Small intestine (tissue), 16 donors: Measurements from ENCODE around the gene ZNF625. TPM values are rescaled to one million over a fixed set of nuclear protein-coding genes. Genes with fewer than 3 reads are reported as not detected.

ENCODE experiments used
- DNase-seq, 2 donors: peaks; one replicate each; pipeline versions ENCODE4 v3.0.0 to v3.0.0-alpha.2; 2013
- FAIRE-seq: peaks from 2 replicates; lab custom pipeline; 2012; peaks lifted over from hg19 to GRCh38; lab: Jason Lieb, UNC
- H3K27ac ChIP-seq, 3 donors: one replicate each; pipeline ENCODE4 v1.5.1; 2013; ENCODE audit warnings: low read length in 2 of 3, mild to moderate bottlenecking in 2 of 3, control low read depth in 1 of 3, inconsistent platforms in 1 of 3, low read depth in 1 of 3, moderate library complexity in 1 of 3
- H3K27me3 ChIP-seq, 3 donors: one replicate each; pipeline ENCODE4 v1.6.1; 2013; ENCODE audit warnings: low read length in 3 of 3, inconsistent platforms in 1 of 3; ENCODE audit not compliant: control insufficient read depth in 3 of 3, insufficient read depth in 3 of 3
- H3K36me3 ChIP-seq, 3 donors: one replicate each; pipeline ENCODE4 v1.6.1; 2013; ENCODE audit warnings: low read length in 3 of 3, inconsistent platforms in 1 of 3, low read depth in 1 of 3, mild to moderate bottlenecking in 1 of 3, moderate library complexity in 1 of 3; ENCODE audit not compliant: control insufficient read depth in 3 of 3, insufficient read depth in 2 of 3
- H3K4me1 ChIP-seq, 3 donors: one replicate each; pipeline ENCODE4 v1.6.1; 2013; ENCODE audit warnings: low read length in 2 of 3, inconsistent platforms in 1 of 3, low read depth in 1 of 3, mild to moderate bottlenecking in 1 of 3, moderate library complexity in 1 of 3; ENCODE audit not compliant: control insufficient read depth in 3 of 3, insufficient read depth in 2 of 3
- H3K4me3 ChIP-seq, 3 donors: one replicate each; pipeline ENCODE4 v1.5.1; 2013; ENCODE audit warnings: low read length in 3 of 3, control low read depth in 1 of 3, inconsistent platforms in 1 of 3, low read depth in 1 of 3, mild to moderate bottlenecking in 1 of 3, moderate library complexity in 1 of 3
- H3K9me3 ChIP-seq, 2 donors: one replicate each; pipeline ENCODE4 v1.6.1; 2013; ENCODE audit warnings: low read depth in 1 of 2, low read length in 1 of 2; ENCODE audit not compliant: control insufficient read depth in 2 of 2, insufficient read depth in 1 of 2
- WGBS, 3 donors: extraction: QIAGEN DNeasy Blood & Tissue Kit; methylation state at CpG; one replicate each; pipeline ENCODE4 v1.1.7; 2013; 5-methylcytosine and 5-hydroxymethylcytosine counted together
- long read RNA-seq, 10 donors: transcript quantifications; one replicate each; lab custom pipeline, GENCODE V29; 2026
- polyA plus RNA-seq, 4 donors: library from polyadenylated mRNA; stranded (reverse) in 3 of 4; unstranded in 1 of 4; fragments of 200-250 nt in 3 of 4; fragments of 120-200 nt in 1 of 4; gene quantifications; one replicate each; pipeline versions ENCODE4 v1.2.1 to v1.2.3, GENCODE V29; 2013
- donor health status: healthy with polysubstance abuse.
- donor health status: control.
- donor health status: control.
- donor health status: Bipolar disorder and iron deficiency.
- donor health status: healthy.

ZNF625 gene
- 1 to 10 TPM in 2 of 4 donors, not detected in 2; 1.3 to 4.8 TPM for polyA plus RNA-seq
- long read RNA-seq, donor 1: 0 reads
- long read RNA-seq, donor 2: 0 reads
- long read RNA-seq, donor 3: 0 reads
- long read RNA-seq, donor 4: 0 reads
- long read RNA-seq, donor 5: 0 reads
- long read RNA-seq, donor 6: 0 reads
- long read RNA-seq, donor 7, partial matches to known transcripts: 0 of 1 reads
- long read RNA-seq, donor 7, other reads (novel, unspliced or antisense): 0 of 1 reads
- long read RNA-seq, donor 8: 0 reads
- long read RNA-seq, donor 9: 0 reads
- long read RNA-seq, donor 10: 0 reads

DNA sequence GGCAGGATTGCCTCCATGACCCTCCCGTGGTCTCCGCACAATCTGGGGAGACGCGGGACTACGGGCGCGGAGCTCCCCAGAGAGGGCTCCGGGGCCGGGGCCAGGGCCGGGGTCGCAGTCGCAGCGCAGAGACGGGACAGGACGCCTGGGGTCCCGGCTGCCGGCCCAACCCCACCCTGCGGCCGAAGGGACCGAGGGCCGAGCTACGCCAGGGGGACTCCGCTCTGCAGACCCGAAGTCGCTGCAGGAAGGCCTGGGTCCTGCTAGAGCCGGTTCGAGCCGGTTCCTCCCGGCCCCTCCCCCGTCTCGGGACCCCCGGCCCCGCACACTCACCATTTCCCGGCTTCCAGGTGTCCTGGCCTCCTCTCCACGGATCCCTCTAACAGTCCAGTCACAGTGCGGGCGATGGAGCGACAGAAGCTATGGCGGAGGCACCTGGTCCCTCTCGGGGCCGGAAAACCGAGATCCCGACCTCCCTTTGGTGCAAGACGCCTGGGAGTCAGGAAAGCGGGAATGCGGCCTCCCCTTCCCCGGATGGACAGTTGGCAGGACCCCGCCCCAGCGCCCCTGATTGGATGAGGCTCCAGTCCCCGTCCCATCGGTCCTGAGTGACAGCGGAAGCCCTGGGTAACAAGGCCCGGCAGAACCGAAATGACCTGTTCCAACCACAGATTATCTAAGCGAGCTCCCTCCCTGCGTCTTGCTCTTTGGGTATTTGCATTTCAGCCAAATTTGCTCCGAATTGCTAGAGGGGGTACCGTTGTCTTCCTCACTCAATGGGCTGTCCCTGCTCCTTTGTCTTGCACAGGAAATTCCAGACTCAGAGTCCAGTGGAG lies at the start of gene ZNF625:
Gene ZNF625 (minus strand): TSS at position 512 of the 836 bp plus-strand sequence. CDS start 176 bp downstream, at position 336.
- Histone ChIP-seq H3K36me3 (peaks cover 0 to 4% (median 0%) of the 10 kb centered on the region in 3 donors), H3K27ac (peak within 1 kb of the TSS in 2 of 3 donors; percentile 71 to 78), H3K9me3 (no peaks in the 10 kb centered on the region), H3K4me1 (peaks cover 0 to 5% (median 3%) of the 10 kb centered on the region in 3 donors), H3K4me3 (peak within 1 kb of the TSS; percentile 75 to 98 (median 76)), H3K27me3 (no peaks in the 10 kb centered on the region)
- FAIRE-seq: no peak
- 1 to 2% (median 2%) methylated on average over 50 to 58 of the region's 58 CpGs for WGBS, 3 donors
- DNase-seq: peak; percentile 69 to 86

DNA sequence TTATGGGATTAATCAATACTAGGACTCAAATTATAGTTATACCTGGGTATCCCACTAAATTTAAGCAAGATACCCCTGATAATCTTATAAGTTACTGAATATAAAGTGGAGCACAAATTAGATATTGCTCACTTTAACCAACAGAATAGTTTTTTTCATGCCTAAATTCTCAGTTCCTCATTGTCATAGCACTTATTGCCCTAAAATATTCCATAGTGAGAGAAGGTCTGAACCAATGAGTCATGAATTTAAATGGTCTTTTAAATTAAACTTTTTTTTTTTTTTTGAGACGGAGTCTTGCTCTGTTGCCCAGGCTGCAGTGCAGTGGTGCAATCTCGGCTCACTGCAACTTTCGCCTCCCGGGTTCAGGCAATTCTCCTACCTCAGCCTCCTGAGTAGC lies 48.8 kb upstream of the ZNF625 start:
- FAIRE-seq: no peak
- 90 to 98% (median 96%) methylated on average over 4 of the region's 4 CpGs for WGBS, 3 donors
- Histone ChIP-seq H3K4me3 (no peak overlapping the region), H3K9me3 (peaks cover 2 to 26% of the 10 kb centered on the region in 2 donors), H3K4me1 (no peaks in the 10 kb centered on the region), H3K27ac (no peak overlapping the region), H3K27me3 (no peaks in the 10 kb centered on the region), H3K36me3 (peaks cover 0 to 2% (median 0%) of the 10 kb centered on the region in 3 donors)
- no peak for DNase-seq

DNA sequence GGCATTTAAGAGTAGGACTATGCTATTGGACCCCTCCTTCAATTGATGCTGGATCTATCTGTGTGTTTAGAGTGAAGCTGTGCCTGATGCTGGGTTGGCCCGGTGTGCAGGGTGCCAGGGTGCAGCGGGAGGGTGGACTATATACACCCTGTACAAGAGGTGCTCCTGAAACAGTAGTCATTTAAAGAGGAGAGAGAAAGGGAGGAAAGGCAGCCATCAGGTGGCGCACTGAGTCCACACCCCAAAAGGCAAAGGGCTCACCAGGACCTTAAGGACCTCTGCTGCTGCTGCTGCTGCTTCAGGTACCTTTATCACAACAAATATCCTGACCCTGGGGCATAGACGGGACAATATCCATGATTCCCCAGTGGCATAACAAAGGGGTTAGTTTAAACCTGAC lies 45.7 kb upstream of the ZNF625 start:
- no peaks in the 10 kb centered on the region for H3K4me1 ChIP-seq
- H3K9me3 ChIP-seq: peaks cover 2 to 20% of the 10 kb centered on the region in 2 donors
- FAIRE-seq (no peak), DNase-seq (peak; percentile 61 to 73)
- no peaks in the 10 kb centered on the region for H3K36me3 ChIP-seq
- H3K4me3 ChIP-seq: no peak overlapping the region
- no peak overlapping the region for H3K27ac ChIP-seq
- H3K27me3 ChIP-seq: no peaks in the 10 kb centered on the region
- 16 to 39% (median 26%) methylated on average over 4 of the region's 4 CpGs for WGBS, 3 donors

DNA sequence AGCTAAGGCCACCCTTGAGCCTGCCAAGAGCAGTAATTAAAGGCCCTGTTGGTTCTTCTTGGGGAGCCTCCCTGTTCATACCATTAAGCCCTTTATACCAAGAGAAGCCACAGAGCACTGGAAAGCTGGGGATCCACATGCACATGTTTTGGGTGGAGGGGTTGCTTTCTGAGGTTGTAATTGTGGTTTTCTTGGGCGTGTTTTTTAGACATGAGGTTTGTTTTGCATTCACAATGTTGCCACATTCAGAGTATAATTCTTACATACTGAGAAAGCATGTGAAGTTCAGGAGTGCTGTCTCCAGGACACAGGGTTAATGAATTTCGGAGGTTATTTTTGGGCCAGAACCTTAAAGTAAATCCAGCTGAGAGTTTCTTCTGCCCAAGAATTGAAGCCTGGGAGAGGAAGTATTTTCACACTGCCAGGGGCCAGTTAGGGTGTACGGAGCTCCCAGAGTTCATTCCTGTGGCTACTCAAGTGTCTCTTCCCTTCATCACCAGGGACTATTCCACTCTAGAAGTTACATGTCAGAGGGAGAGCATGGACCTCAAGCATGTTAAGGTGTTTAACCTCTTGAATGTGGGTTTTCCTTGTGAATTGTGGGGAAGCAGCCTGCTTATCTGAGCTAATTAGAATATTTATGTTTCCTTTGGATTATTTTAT lies 43.4 kb upstream of the ZNF625 start:
- peaks cover 0 to 11% of the 10 kb centered on the region in 2 donors for H3K9me3 ChIP-seq
- H3K27ac ChIP-seq: no peak overlapping the region
- H3K4me1 ChIP-seq: peaks cover 0 to 4% (median 0%) of the 10 kb centered on the region in 3 donors
- no peak for FAIRE-seq
- H3K36me3 ChIP-seq: no peaks in the 10 kb centered on the region
- no peaks in the 10 kb centered on the region for H3K27me3 ChIP-seq
- H3K4me3 ChIP-seq: no peak overlapping the region
- WGBS, 3 donors: 72 to 86% (median 80%) methylated on average over 3 of the region's 3 CpGs
- DNase-seq: no peak

DNA sequence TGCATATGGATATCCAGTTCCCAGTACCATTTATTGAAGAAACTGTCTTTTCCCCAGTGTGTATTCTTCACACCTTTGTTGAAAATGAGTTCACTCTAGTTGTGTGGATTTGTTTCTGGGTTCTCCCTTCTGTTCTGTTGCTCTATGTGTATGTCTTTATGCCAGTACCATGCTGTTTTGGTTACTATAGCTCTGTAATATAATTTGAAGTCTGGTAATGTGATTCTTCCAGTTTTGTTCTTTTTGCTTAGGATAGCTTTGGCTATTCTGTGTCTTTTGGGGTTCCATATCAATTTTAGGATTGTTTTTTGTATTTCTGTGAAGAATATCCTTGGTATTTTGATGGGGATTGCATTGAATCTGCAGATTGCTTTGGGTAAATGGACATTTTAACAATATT lies 41.6 kb upstream of the ZNF625 start:
- no peaks in the 10 kb centered on the region for H3K36me3 ChIP-seq
- H3K4me3 ChIP-seq: no peak overlapping the region
- peaks cover 0 to 10% of the 10 kb centered on the region in 2 donors for H3K9me3 ChIP-seq
- peaks cover 0 to 4% (median 0%) of the 10 kb centered on the region in 3 donors for H3K4me1 ChIP-seq
- H3K27ac ChIP-seq: no peak overlapping the region
- FAIRE-seq: no peak
- no peak for DNase-seq
- H3K27me3 ChIP-seq: no peaks in the 10 kb centered on the region

DNA sequence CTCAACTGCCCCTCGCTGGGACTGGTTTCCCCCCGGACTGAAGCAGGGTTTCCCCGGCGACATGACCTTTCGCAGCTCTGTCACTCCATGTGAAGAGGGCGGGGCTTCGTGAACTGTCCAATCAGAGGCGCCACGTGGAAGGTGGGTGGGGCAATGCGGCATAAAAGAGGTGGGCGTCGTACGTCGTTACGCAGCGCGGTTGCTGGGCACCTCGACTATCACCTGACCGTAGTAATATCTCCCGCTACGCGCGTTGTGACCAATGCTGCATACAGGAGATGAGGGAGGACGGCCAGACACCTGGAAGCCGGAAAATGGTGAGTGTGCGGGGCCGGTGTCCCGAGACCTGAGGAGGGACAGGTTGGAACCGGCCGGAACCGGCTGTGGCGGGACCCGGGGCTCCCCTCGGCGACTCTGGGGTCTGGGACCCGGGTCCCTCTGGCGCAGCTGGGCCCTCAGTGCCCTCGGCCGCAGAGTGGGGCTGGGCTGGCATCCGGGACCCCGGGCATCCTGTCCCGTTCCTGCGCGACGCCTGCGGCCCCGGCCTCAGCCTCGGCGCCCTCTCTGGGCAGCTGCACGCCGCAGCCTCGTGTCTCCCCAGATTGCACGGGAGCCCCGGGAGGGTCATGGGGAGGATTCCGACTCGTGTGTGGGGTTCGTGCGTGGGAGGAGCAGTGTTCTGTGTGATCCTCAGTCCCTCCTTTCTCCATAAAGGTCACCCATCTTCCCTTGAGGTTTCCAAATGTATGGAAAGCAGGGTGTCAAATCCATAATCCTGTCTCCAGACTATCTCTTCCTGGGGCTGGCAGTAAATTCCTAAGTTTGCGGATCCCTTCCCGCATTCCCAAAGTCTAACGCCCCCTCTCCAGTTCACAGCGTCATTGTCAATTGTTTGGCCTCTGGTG lies 38.5 kb upstream of the ZNF625 start:
- peaks cover 0 to 5% (median 4%) of the 10 kb centered on the region in 3 donors for H3K36me3 ChIP-seq
- DNase-seq: peak; percentile 74 to 96
- peaks cover 0 to 4% (median 0%) of the 10 kb centered on the region in 3 donors for H3K4me1 ChIP-seq
- 3 to 15% (median 5%) methylated on average over 57 to 62 of the region's 62 CpGs for WGBS, 3 donors
- peak overlapping the region; percentile 43 to 81 (median 62) for H3K4me3 ChIP-seq
- FAIRE-seq: no peak
- peaks cover 1 to 25% of the 10 kb centered on the region in 2 donors for H3K9me3 ChIP-seq
- H3K27ac ChIP-seq: peak overlapping the region in 2 of 3 donors; percentile 57 to 90
- H3K27me3 ChIP-seq: no peaks in the 10 kb centered on the region

DNA sequence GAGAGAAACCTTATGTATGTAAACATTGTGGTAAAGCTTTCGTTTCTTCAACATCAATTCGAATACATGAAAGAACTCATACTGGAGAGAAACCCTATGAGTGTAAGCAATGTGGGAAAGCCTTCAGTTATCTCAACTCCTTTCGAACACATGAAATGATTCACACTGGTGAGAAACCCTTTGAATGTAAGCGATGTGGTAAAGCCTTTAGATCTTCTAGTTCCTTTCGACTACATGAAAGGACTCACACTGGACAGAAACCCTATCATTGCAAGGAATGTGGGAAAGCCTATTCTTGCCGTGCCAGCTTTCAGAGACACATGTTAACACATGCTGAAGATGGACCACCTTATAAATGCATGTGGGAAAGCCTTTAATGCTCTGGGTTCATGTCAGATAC lies 31.1 kb upstream of the ZNF625 start:
- no peak for FAIRE-seq
- Histone ChIP-seq H3K4me3 (no peak overlapping the region), H3K36me3 (peaks cover 20 to 36% (median 26%) of the 10 kb centered on the region in 3 donors)

More for the DNA sequence above, 31.1 kb upstream of the ZNF625 start:
- 96 to 99% (median 97%) methylated on average over 6 of the region's 6 CpGs for WGBS, 3 donors
- Histone ChIP-seq H3K9me3 (peaks cover 5 to 60% of the 10 kb centered on the region in 2 donors), H3K4me1 (no peaks in the 10 kb centered on the region), H3K27me3 (no peaks in the 10 kb centered on the region), H3K27ac (no peak overlapping the region)
- no peak for DNase-seq
